HG03097 (cell line): ENCODE measurements around the gene PCYOX1L.
A peak's percentile ranks its signal among the peaks of the same experiment; 100 is the strongest.

Experiments
- ATAC-seq: cut with Tn5 transposase; IDR thresholded peaks from one replicate; pipeline ENCODE4 v1.9.1; 2021; ENCODE audit not compliant: unreplicated experiment, low FRiP score

The PCYOX1L gene

DNA sequence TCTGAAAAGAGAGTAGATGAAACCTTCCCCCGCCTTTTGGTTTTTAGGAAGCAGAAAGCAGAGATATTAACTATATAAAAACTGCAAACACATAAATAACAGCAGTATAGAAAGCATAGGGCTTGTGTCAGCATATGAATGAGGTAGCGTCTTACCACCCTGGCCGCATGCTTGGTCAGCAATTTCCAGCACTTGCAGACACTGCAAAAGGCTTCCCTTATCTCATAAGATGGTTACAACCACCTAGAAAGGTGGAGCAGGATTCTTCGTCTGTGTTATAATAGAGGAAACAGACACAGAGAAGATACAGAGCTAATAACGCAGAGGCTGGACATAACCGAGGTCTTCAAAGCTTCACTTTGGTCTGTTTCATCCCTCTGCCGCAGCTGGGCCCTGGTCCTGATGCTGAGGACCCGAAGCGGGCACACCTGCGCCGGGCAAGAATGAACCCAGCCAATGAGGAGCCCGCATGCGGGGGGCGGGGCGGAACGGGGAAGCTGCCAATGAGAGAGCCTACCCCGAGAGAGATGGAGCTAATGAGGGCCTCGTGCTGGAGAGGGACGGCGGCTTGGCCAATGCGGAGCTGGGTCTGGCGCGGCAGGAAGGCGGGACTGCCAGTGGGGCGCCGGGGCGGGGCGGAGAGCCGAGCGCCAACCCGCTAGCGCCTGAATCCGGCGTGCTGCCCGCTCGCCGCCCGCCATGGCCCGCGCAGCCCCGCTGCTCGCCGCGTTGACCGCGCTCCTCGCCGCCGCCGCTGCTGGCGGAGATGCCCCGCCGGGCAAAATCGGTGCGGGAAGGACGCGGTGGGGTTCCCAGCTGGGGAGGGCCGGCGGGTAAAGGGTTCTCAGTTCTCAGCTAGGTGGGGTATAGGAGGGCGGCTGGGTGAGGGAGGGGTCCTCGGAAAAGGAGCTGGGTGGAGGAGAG is at the start of gene PCYOX1L:
Gene PCYOX1L (plus strand): TSS at position 677 of the 924 bp plus-strand sequence. CDS start 23 bp downstream, at position 700.
- peak; percentile 99 for ATAC-seq

- no peak for ATAC-seq
Observed at GRCh38 chr5:149309354-149309753, 48.5 kb upstream of the PCYOX1L start.

- no peak for ATAC-seq
Observed at GRCh38 chr5:149310488-149310887, 47.4 kb upstream of the PCYOX1L start.

- ATAC-seq: no peak
Observed at GRCh38 chr5:149310947-149311658, 46.7 kb upstream of the PCYOX1L start.

GRCh38 chr5:149313151-149313841 is 44.5 kb upstream of the PCYOX1L start:
- ATAC-seq: no peak

DNA sequence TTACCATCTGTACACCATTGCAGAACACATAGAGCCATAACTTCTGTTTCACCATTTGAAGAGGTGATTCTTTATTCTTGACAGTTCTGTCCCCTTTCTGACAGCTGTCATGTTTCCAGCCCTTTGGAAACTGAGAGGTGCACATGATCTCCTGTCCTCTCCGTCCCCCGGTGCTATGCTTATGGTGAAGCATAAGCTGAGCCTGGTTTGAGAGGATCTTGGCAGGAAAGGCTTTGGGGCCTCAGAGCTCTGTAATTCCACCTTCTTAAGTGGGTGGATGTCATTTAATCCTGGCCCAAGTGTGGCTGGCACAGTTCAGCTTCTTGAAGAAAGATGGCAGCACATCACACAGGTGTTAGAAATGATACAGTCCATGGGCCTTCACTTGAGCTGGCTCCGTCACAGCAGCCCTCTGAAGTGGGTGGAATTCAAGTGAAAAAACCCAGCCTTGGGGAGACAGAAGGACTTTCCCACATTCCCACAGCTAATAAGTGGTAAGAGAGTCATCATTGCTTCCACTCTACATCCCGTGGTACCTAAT is 43.2 kb upstream of the PCYOX1L start:
- ATAC-seq: no peak

GRCh38 chr5:149315753-149316152 is 42.1 kb upstream of the PCYOX1L start:
- ATAC-seq: no peak

- no peak for ATAC-seq
Observed at GRCh38 chr5:149317281-149318048, 40.4 kb upstream of the PCYOX1L start.

DNA sequence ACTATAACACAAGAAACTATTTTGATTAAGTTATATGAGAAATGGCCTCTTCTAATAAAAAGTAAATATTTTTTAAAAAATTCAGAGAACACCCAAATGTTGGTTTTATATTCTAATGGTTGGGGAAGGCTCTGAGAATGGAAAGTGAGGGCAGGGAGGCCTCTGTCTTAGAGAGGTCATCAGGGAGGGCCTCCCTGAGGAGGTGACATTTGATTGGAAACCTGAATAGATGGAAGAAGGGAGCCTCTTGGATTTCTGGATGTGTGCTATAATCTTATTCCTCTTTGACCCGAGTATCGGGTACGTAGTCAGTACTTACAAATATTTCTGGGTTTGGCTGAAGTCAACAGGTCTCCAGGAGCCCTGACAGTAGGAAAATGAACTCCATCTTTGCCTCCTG is 38.7 kb upstream of the PCYOX1L start:
- ATAC-seq: no peak

DNA sequence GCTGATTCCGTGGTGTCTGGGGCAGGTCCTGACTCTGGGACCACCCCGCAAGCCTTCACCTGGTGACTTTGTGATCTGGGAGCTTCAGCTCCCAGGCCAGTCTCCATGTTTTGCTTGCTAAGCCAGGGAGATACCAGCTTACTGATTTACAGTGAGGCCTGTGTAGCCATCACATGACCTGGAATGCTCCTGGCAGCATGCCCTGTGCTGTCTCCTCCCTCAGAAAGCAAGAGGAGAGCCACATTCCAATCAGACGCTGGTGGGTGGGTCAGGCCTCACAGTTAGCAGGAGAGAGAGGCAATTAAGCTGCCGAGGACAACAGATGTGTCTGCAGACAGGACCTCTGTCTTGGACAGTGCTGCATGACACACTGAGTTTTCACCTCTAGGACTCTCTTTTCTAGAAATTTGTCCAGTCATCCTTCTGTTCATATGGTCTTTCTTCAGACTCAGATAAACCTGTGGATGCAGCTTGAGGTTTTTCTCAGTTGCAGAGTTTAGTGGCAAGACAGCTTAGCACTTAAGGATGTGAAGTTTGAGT is 37.0 kb upstream of the PCYOX1L start:
- no peak for ATAC-seq

DNA sequence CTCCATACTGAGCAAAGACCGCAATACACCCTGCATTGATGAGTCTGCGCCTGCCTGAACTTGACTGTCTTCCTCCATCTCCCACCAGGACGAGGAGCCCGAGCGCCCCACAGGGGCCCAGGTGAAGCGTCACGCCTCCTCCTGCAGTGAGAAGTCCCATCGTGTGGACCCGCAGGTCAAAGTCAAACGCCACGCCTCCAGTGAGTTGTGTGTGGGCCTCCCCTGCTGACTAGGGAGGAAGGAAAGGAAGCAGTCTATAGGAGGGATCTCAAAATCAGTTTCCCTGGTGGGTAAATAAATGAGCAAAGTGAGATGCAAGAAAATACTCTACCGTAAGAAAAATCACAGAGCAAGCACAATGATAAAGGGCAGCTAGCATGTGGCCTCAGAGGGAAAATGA is 35.3 kb upstream of the PCYOX1L start:
- no peak for ATAC-seq

DNA sequence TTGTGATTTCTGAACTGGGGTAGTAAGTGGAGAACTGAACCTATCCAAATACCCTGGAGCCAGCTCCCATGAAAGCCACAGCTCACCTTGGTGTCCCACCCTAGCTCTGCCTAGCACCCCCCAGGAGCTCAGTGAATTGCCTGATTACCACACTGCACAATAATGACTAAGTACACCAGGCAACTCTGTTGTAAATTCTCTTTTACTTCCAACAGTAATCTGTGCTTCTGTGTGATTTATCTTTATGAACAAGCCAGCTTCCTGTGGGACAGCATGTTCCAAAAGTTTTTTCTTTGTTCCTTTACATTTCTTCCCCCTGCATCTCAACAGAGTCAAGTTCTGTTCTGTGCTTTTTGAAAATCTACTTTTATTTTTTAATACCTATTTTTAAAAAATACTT is 34.6 kb upstream of the PCYOX1L start:
- ATAC-seq: no peak

- no peak for ATAC-seq
Observed at GRCh38 chr5:149323621-149324205, 34.1 kb upstream of the PCYOX1L start.

DNA sequence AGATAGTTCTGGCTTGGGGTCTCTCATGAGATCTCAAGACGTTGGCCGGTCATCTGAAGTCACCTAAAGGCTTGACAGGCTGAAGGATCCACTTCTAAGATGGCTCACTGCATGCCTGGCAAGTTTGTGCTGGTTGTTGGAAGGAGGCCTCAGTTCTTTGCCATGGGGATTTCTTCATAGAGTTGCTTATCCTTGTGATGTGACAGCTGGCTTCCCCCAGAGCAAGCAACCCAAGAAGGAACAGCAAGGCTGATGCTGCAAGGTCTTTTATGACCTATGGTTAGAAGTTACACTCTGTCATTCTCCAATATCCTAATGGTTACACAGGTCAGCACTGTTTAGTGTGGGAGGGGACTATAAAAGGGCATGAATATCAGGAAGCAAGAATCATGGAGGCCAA is 33.2 kb upstream of the PCYOX1L start:
- no peak for ATAC-seq

GRCh38 chr5:149325166-149325735 is 32.6 kb upstream of the PCYOX1L start:
- no peak for ATAC-seq

GRCh38 chr5:149325894-149326293 is 32.0 kb upstream of the PCYOX1L start:
- no peak for ATAC-seq

DNA sequence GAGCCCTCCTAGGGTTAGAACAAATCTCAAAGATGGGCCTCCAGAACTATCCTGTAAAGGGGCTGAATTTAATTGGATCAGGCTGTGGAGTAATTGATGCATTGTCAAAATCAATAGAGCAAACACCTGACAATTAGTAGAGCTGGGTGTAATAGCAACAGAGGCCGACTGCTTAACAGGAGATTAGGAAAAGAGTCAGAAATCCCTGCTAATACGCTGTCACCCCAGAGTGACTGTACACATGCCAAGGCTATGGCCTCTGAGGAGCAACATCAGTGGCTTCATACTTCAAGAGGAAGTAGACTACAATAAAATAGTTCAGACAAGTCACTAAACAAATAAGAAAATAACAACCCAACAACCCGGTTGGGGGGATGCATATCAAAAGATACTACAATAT is 31.2 kb upstream of the PCYOX1L start:
- ATAC-seq: no peak

DNA sequence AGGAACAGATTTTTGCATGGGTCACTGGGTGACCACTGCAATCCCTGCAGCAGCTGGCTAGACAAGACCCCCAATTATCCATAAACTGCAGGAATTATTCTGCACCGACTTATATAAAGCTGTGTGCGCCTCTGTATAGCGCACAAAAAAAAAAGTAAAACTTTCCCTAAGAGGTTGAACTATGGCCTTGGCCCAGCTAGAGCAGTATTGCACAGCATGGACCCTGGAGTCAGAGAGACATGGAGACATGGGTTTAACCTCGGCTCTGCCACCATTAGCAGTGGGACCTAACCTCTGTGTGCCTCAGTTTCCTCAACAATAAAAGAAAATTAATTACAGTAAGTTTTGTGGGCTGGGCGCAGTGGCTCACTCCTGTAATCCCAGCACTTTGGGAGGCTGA is 29.7 kb upstream of the PCYOX1L start:
- no peak for ATAC-seq
